ENCODE measurements around the gene PACSIN1. TPM values are rescaled to one million over a fixed set of nuclear protein-coding genes. Genes with fewer than 3 reads are reported as not detected.

The PACSIN1 gene
- total RNA-seq, 1 experiment from 2014 or later: 7.0 TPM

- Mint-ChIP-seq H3K27me3 (ENCODE audit: low read depth) (peaks cover 4% of the 10 kb centered on the region; the same call in 1 of the 2 replicates), H3K27ac (peak overlapping the region in 2 of 3 experiments; percentile 44 to 62; a peak in 2 of 7 replicates), H3K36me3 (ENCODE audit: insufficient read depth in 1 of 3, low read depth in 3 of 3) (no peaks in the 10 kb centered on the region), H3K4me3 (no peak overlapping the region), H3K4me1 (peaks cover 2 to 23% of the 10 kb centered on the region in 2 experiments; a peak in 3 of 4 replicates), H3K9me3 (no peaks in the 10 kb centered on the region)
- no peak for DNase-seq
- H3K9me3 ChIP-seq (ENCODE audit: control insufficient read depth, low read depth, low read length): no peaks in the 10 kb centered on the region
- H4K20me1 ChIP-seq (ENCODE audit: control insufficient read depth, insufficient read depth, insufficient read length): no peaks in the 10 kb centered on the region
- H3K9ac ChIP-seq (ENCODE audit: extremely low read depth, insufficient read length, low read length): no peak overlapping the region
- no peaks in the 10 kb centered on the region for H3K79me2 ChIP-seq (ENCODE audit: insufficient read depth, low read length)
- H2BK15ac ChIP-seq (ENCODE audit: low read depth, low read length): no peak overlapping the region
- H2BK20ac ChIP-seq (ENCODE audit: low read depth, low read length, poor library complexity, severe bottlenecking): no peak overlapping the region
- no peak overlapping the region for H3K18ac ChIP-seq (ENCODE audit: insufficient read length, low read depth, low read length)
- no peaks in the 10 kb centered on the region for H3K79me1 ChIP-seq (ENCODE audit: insufficient read depth, low read depth, low read length, poor library complexity, severe bottlenecking)
- H2AK5ac ChIP-seq (ENCODE audit: insufficient read length, low read length): no peak overlapping the region
- no peak overlapping the region for H2BK120ac ChIP-seq (ENCODE audit: low read depth, low read length, poor library complexity, severe bottlenecking)
- H3K27me3 ChIP-seq (ENCODE audit: insufficient read depth, low read length): no peaks in the 10 kb centered on the region
- H3K56ac ChIP-seq (ENCODE audit: insufficient read length, low read depth, low read length): no peak overlapping the region
- H3K27ac ChIP-seq (ENCODE audit: insufficient read length, low read depth, low read length): no peak overlapping the region
- no peak overlapping the region; the same call in 1 of the 2 replicates for H3K14ac ChIP-seq (ENCODE audit: insufficient read depth, low read length)
- no peak overlapping the region for H3K23ac ChIP-seq (ENCODE audit: insufficient read length, low read depth, low read length)
- H2BK12ac ChIP-seq (ENCODE audit: insufficient read length, low read depth, low read length): no peak overlapping the region
- WGBS (ENCODE audit: extremely low coverage, insufficient read length, low lambda C conversion rate): no CpG with 5 or more reads among the region's 24 CpGs
- no peak overlapping the region for H2AFZ ChIP-seq (ENCODE audit: low read length)
- no peaks in the 10 kb centered on the region for H3K4me1 ChIP-seq (ENCODE audit: insufficient read depth, low read length)
- no peak for TF ChIP-seq CTCF (conservative IDR thresholded peaks at IDR 0.05)
- no peak overlapping the region for H4K91ac ChIP-seq (ENCODE audit: insufficient read length, low read depth, low read length)
- no peak overlapping the region for H2BK5ac ChIP-seq (ENCODE audit: insufficient read length, low read length)
- no peak overlapping the region for H4K5ac ChIP-seq (ENCODE audit: insufficient read length, low read depth, low read length)
- no peaks in the 10 kb centered on the region for H3K23me2 ChIP-seq (ENCODE audit: insufficient read length, low read depth, low read length, poor library complexity, severe bottlenecking)
- H3T11ph ChIP-seq (ENCODE audit: low read length): no peak overlapping the region
- no peak overlapping the region for H3K4ac ChIP-seq (ENCODE audit: low read depth, low read length)
- H4K8ac ChIP-seq (replicated peaks; ENCODE audit: insufficient read length, low read depth, low read length): no peak overlapping the region
- no peak overlapping the region for H3K4me2 ChIP-seq (ENCODE audit: insufficient read depth, insufficient read length, low read length)
These were observed 55.0 kb downstream of the PACSIN1 start for GRCh38 chr6:34520645-34521462.
